Hematopoietic multipotent progenitor cell treated with erythropoietin and hydrocortisone succinate and interleukin-3 and kit ligand, for 17 days (in vitro differentiated cells): ENCODE data around the gene UBE2C.

Source experiments
- DNase-seq: peaks from one replicate; pipeline ENCODE4 v3.0.0-alpha.2; 2015; ENCODE audit warnings: low spot score

Gene UBE2C

GRCh38 chr20:45859916-45860315 is 47.5 kb downstream of the UBE2C start:
- DNase-seq: no peak

- DNase-seq: no peak
Observed at GRCh38 chr20:45860560-45861220, 48.2 kb downstream of the UBE2C start.

GRCh38 chr20:45861221-45862075 is 49.0 kb downstream of the UBE2C start:
- peak; percentile 80 for DNase-seq

- DNase-seq: no peak
Observed at GRCh38 chr20:45863543-45864470, 51.4 kb downstream of the UBE2C start.

- no peak for DNase-seq
Observed at GRCh38 chr20:45866454-45866853, 54.0 kb downstream of the UBE2C start.
